Astrocyte (in vitro differentiated cells and primary cell): Measurements from ENCODE around the gene TGM2.

Source experiments
- CTCF ChIP-seq: IDR thresholded peaks from 2 replicates; pipeline ENCODE4 v1.5.1; 2011; ENCODE audit warnings: low read depth, mild to moderate bottlenecking, inconsistent platforms, low read length, moderate library complexity; ENCODE audit not compliant: insufficient read depth
- EZH2 ChIP-seq: IDR thresholded peaks from 2 replicates; pipeline ENCODE4 v1.6.1; 2012; ENCODE audit warnings: mild to moderate bottlenecking, low read length, inconsistent platforms; ENCODE audit not compliant: insufficient read depth

GRCh38 chr20:38172408-38172807, 7.3 kb upstream of the TGM2 start:
- TF ChIP-seq CTCF (peak; percentile 35), EZH2 (no peak)
